Neural cell (in vitro differentiated cells): Measurements from ENCODE around the gene QSOX2. TPM values are rescaled to one million over a fixed set of nuclear protein-coding genes. Genes with fewer than 3 reads are reported as not detected.

ENCODE experiments used
- H2AFZ ChIP-seq: fragments of 200-600, 300-800 bp; sonication (generic), shearing (Covaris generic); 2 replicates; pipeline ENCODE4 v1.6.0; 2014; ENCODE audit warnings: low read depth, mild to moderate bottlenecking, antibody characterized with exemption, low read length, moderate library complexity
- H3F3A ChIP-seq: fragments of 200-600 bp; shearing (Covaris generic); 2 replicates; pipeline ENCODE4 v1.6.1; 2016; ENCODE audit warnings: mild to moderate bottlenecking, moderate library complexity, mixed read lengths, antibody characterized with exemption, low read length; ENCODE audit not compliant: insufficient read depth, poor library complexity, severe bottlenecking
- H3K27ac ChIP-seq: fragments of 200-600, 300-800 bp; sonication (generic), shearing (Covaris generic); 2 replicates; pipeline ENCODE4 v1.5.1; 2014; ENCODE audit warnings: mild to moderate bottlenecking, low read length, moderate library complexity
- H3K27me3 ChIP-seq: fragments of 300-800, 200-600 bp; sonication (generic), shearing (Covaris generic); 2 replicates; pipeline ENCODE4 v1.6.0; 2014; ENCODE audit warnings: mild to moderate bottlenecking, low read depth, low read length, moderate library complexity; ENCODE audit not compliant: insufficient read depth
- H3K36me3 ChIP-seq: fragments of 300-800, 200-600 bp; sonication (generic), shearing (Covaris generic); 2 replicates; pipeline ENCODE4 v1.5.1; 2014; ENCODE audit warnings: mild to moderate bottlenecking, antibody characterized with exemption, low read length, moderate library complexity; ENCODE audit not compliant: insufficient read depth
- H3K4me2 ChIP-seq: fragments of 300-800, 200-600 bp; sonication (generic), shearing (Covaris generic); 2 replicates; pipeline ENCODE4 v1.6.0; 2014; ENCODE audit warnings: mild to moderate bottlenecking, low read length
- H3K4me3 ChIP-seq: fragments of 300-800, 200-600 bp; sonication (generic), shearing (Covaris generic); 2 replicates; pipeline ENCODE4 v1.5.1; 2014; ENCODE audit warnings: mild to moderate bottlenecking, low read length, moderate library complexity
- H3K79me2 ChIP-seq: fragments of 200-600 bp; shearing (Covaris generic); replicated peaks from 2 replicates; pipeline ENCODE4 v1.6.0; 2014; ENCODE audit warnings: mild to moderate bottlenecking, low read length, moderate library complexity; ENCODE audit not compliant: insufficient read depth
- H3K9ac ChIP-seq: fragments of 300-800, 200-600 bp; sonication (generic), shearing (Covaris generic); 2 replicates; pipeline ENCODE4 v1.6.1; 2016; ENCODE audit warnings: mild to moderate bottlenecking, low read length, mixed read lengths
- H3K9me2 ChIP-seq: fragments of 200-600 bp; shearing (Covaris generic); 2 replicates; pipeline ENCODE4 v1.6.1; 2016; ENCODE audit warnings: mild to moderate bottlenecking, low read length, mixed read lengths; ENCODE audit not compliant: insufficient read depth
- H3K9me3 ChIP-seq: fragments of 200-600, 300-800 bp; sonication (generic), shearing (Covaris generic); 2 replicates; pipeline ENCODE4 v1.6.1; 2016; ENCODE audit warnings: mild to moderate bottlenecking, mixed run types, low read length, moderate library complexity, mixed read lengths
- H4K20me1 ChIP-seq: fragments of 200-600 bp; shearing (Covaris generic); 2 replicates; pipeline ENCODE4 v1.6.1; 2016; ENCODE audit warnings: mild to moderate bottlenecking, mixed run types; ENCODE audit not compliant: insufficient read depth
- CTCF ChIP-seq: fragments of 450-650 bp; IDR thresholded peaks from 2 replicates; pipeline ENCODE4 v1.5.1; 2014; ENCODE audit warnings: antibody characterized with exemption, mild to moderate bottlenecking, moderate library complexity; ENCODE audit not compliant: poor library complexity, severe bottlenecking
- EP300 ChIP-seq: fragments of 450-650 bp; conservative IDR thresholded peaks from 2 replicates; pipeline ENCODE4 v1.6.1; 2014; ENCODE audit warnings: antibody characterized with exemption, mild to moderate bottlenecking, moderate library complexity; ENCODE audit not compliant: poor library complexity, severe bottlenecking
- EZH2 ChIP-seq: fragments of 200-600, 300-800 bp; shearing (Covaris generic), sonication (generic); IDR thresholded peaks from 2 replicates; pipeline ENCODE4 v1.6.1; 2014; ENCODE audit warnings: antibody characterized with exemption, low read length, borderline replicate concordance, mild to moderate bottlenecking; ENCODE audit not compliant: insufficient read depth, poor library complexity, severe bottlenecking
- MXI1 ChIP-seq: fragments of 450-650 bp; conservative IDR thresholded peaks from 2 replicates; pipeline ENCODE4 v1.6.1; 2014; ENCODE audit warnings: antibody characterized with exemption, mild to moderate bottlenecking; ENCODE audit not compliant: poor library complexity, severe bottlenecking
- POLR2AphosphoS5 ChIP-seq: IDR thresholded peaks from 2 replicates; pipeline ENCODE4 v1.6.1; 2012
- RAD21 ChIP-seq: fragments of 450-650 bp; conservative IDR thresholded peaks from 2 replicates; pipeline ENCODE4 v1.6.1; 2014; ENCODE audit warnings: antibody characterized with exemption, mild to moderate bottlenecking, moderate library complexity
- REST ChIP-seq: IDR thresholded peaks from 2 replicates; pipeline ENCODE4 v1.6.1; 2012; ENCODE audit warnings: borderline replicate concordance
- SMC3 ChIP-seq: fragments of 450-650 bp; conservative IDR thresholded peaks from 2 replicates; pipeline ENCODE4 v1.6.1; 2014; ENCODE audit warnings: antibody characterized with exemption, mild to moderate bottlenecking, moderate library complexity; ENCODE audit not compliant: poor library complexity
- TAF1 ChIP-seq: IDR thresholded peaks from 2 replicates; pipeline ENCODE4 v1.6.1; 2012; ENCODE audit warnings: low read depth
- polyA plus RNA-seq: library from polyadenylated mRNA; depleted of rRNA; stranded (reverse); fragments of >200 nt; gene quantifications from 2 replicates; pipeline ENCODE4 v1.2.3, GENCODE V29; 2014

The QSOX2 gene
- polyA plus RNA-seq, 1 donor from 2014 or later = 20.7 TPM

GRCh38 chr9:136190656-136191055, 55.0 kb downstream of the QSOX2 start:
- H3K9me2 ChIP-seq = no peaks in the 10 kb centered on the region
- no peak overlapping the region for H3K4me3 ChIP-seq
- H3K4me2 ChIP-seq = no peak overlapping the region
- H3K36me3 ChIP-seq = no peaks in the 10 kb centered on the region
- H3K27me3 ChIP-seq = peaks cover 54% of the 10 kb centered on the region
- no peaks in the 10 kb centered on the region for H4K20me1 ChIP-seq
- H3K9ac ChIP-seq = no peak overlapping the region
- no peak overlapping the region for H3K27ac ChIP-seq
- H3K9me3 ChIP-seq = no peaks in the 10 kb centered on the region
- no peaks in the 10 kb centered on the region for H3F3A ChIP-seq
- H3K79me2 ChIP-seq = no peaks in the 10 kb centered on the region
- H2AFZ ChIP-seq = no peak overlapping the region
- no peak for TF ChIP-seq CTCF
- TF ChIP-seq MXI1 = no peak
- no peak for TF ChIP-seq EP300
- TF ChIP-seq TAF1 = no peak
- no peak for TF ChIP-seq POLR2AphosphoS5
- TF ChIP-seq SMC3 = no peak
- no peak for TF ChIP-seq RAD21

GRCh38 chr9:136190237-136190601, 55.4 kb downstream of the QSOX2 start:
- no peaks in the 10 kb centered on the region for H3K9me2 ChIP-seq
- no peaks in the 10 kb centered on the region for H3K9me3 ChIP-seq
- no peak overlapping the region for H3K9ac ChIP-seq
- H3K27ac ChIP-seq = no peak overlapping the region
- no peaks in the 10 kb centered on the region for H3K79me2 ChIP-seq
- H3K4me3 ChIP-seq = no peak overlapping the region
- H4K20me1 ChIP-seq = no peaks in the 10 kb centered on the region
- no peaks in the 10 kb centered on the region for H3K36me3 ChIP-seq
- H3K27me3 ChIP-seq = peaks cover 49% of the 10 kb centered on the region
- no peaks in the 10 kb centered on the region for H3F3A ChIP-seq
- no peak for TF ChIP-seq RAD21
- no peak for TF ChIP-seq EP300
- TF ChIP-seq MXI1 = no peak
- no peak for TF ChIP-seq TAF1
- no peak for TF ChIP-seq POLR2AphosphoS5
- no peak for TF ChIP-seq CTCF
- no peak for TF ChIP-seq REST
- TF ChIP-seq EZH2 = no peak
- no peak for TF ChIP-seq SMC3
- no peak overlapping the region for H2AFZ ChIP-seq
- H3K4me2 ChIP-seq = no peak overlapping the region
